ENCODE data around the gene ETS2. TPM values are rescaled to one million over a fixed set of nuclear protein-coding genes. Genes with fewer than 3 reads are reported as not detected.

Gene ETS2
- total RNA-seq, 2 donors from 2014 or later = 110 to 185 TPM

- TF ChIP-seq CTCF (IDR thresholded peaks at IDR 0.05) = no peak
- Histone ChIP-seq H3K27me3 (no peaks in the 10 kb centered on the region), H3K9ac (ENCODE audit: low read depth in 2 of 2, low read length in 2 of 2) (no peak overlapping the region), H3K4me1 (peaks cover 9% of the 10 kb centered on the region), H3K4me3 (no peak overlapping the region), H3K36me3 (no peaks in the 10 kb centered on the region), H3K9me3 (no peaks in the 10 kb centered on the region), H3K27ac (peak overlapping the region; percentile 51)
- intact Hi-C loops (cut with DNase I) = no loop called here
- DNase-seq = no peak
Observed at GRCh38 chr21:38793926-38794713, 11.6 kb upstream of the ETS2 start.

GRCh38 chr21:38794978-38795377 is 10.8 kb upstream of the ETS2 start:
- no peak for DNase-seq
- no peak for TF ChIP-seq CTCF (IDR thresholded peaks at IDR 0.05)
- no peaks in the 10 kb centered on the region for H3K27me3 ChIP-seq
- no peaks in the 10 kb centered on the region for H3K36me3 ChIP-seq
- H3K4me1 ChIP-seq = peaks cover 9% of the 10 kb centered on the region
- H3K9me3 ChIP-seq = no peaks in the 10 kb centered on the region
- intact Hi-C loops (cut with DNase I) = no loop called here
- peak overlapping the region in 1 of 2 donors; percentile 14 for H3K9ac ChIP-seq (ENCODE audit: low read depth in 2 of 2, low read length in 2 of 2)
- no peak overlapping the region for H3K4me3 ChIP-seq
- peak overlapping the region; percentile 51 for H3K27ac ChIP-seq

- H3K27ac ChIP-seq = peak overlapping the region; percentile 51
- no peak overlapping the region for H3K9ac ChIP-seq (ENCODE audit: low read depth in 2 of 2, low read length in 2 of 2)
- H3K9me3 ChIP-seq = no peaks in the 10 kb centered on the region
- peaks cover 9% of the 10 kb centered on the region for H3K4me1 ChIP-seq
- H3K36me3 ChIP-seq = no peaks in the 10 kb centered on the region
- no peak for TF ChIP-seq CTCF (IDR thresholded peaks at IDR 0.05)
- no peak overlapping the region for H3K4me3 ChIP-seq
- no peak for DNase-seq
- intact Hi-C loops (cut with DNase I) = no loop called here
- H3K27me3 ChIP-seq = no peaks in the 10 kb centered on the region
Observed at GRCh38 chr21:38795475-38795874, 10.3 kb upstream of the ETS2 start.

GRCh38 chr21:38796424-38796823 is 9.3 kb upstream of the ETS2 start:
- Histone ChIP-seq H3K9ac (ENCODE audit: low read depth in 2 of 2, low read length in 2 of 2) (no peak overlapping the region), H3K36me3 (no peaks in the 10 kb centered on the region), H3K27me3 (no peaks in the 10 kb centered on the region), H3K9me3 (no peaks in the 10 kb centered on the region), H3K4me1 (peaks cover 6% of the 10 kb centered on the region), H3K27ac (no peak overlapping the region), H3K4me3 (no peak overlapping the region)
- no peak for TF ChIP-seq CTCF (IDR thresholded peaks at IDR 0.05)
- intact Hi-C loops (cut with DNase I) = no loop called here
- DNase-seq = no peak

GRCh38 chr21:38797470-38797869 is 8.3 kb upstream of the ETS2 start:
- no peak for DNase-seq
- no peak overlapping the region for H3K9ac ChIP-seq (ENCODE audit: low read depth in 2 of 2, low read length in 2 of 2)
- no peaks in the 10 kb centered on the region for H3K9me3 ChIP-seq
- intact Hi-C loops (cut with DNase I) = no loop called here
- H3K36me3 ChIP-seq = no peaks in the 10 kb centered on the region
- TF ChIP-seq CTCF (IDR thresholded peaks at IDR 0.05) = no peak
- H3K4me3 ChIP-seq = no peak overlapping the region
- peak overlapping the region; percentile 76 for H3K27ac ChIP-seq
- H3K27me3 ChIP-seq = no peaks in the 10 kb centered on the region
- peaks cover 6% of the 10 kb centered on the region for H3K4me1 ChIP-seq

All from colonic mucosa (tissue), 4 donors.